HCT116 (cell line): ENCODE results near the gene PPHLN1.

Experiments used
- EZH2 ChIP-seq: fragments of 200-600 bp; sonication (generic); IDR thresholded peaks from 2 replicates; pipeline ENCODE4 v1.6.1; 2017; ENCODE audit warnings: antibody characterized with exemption, mixed run types
- EZH2phosphoT487 ChIP-seq: fragments of 200-600 bp; IDR thresholded peaks from 2 replicates; pipeline ENCODE4 v1.6.1; 2018; ENCODE audit warnings: antibody characterized with exemption, borderline replicate concordance
- JUND ChIP-seq: IDR thresholded peaks from 2 replicates; pipeline ENCODE4 v1.6.1; 2012
- POLR2A ChIP-seq: IDR thresholded peaks from 2 replicates; pipeline ENCODE4 v1.7.0; 2011; ENCODE audit warnings: borderline replicate concordance; ENCODE audit not compliant: insufficient read depth, insufficient read length; ENCODE audit errors: extremely low read depth
- POLR2AphosphoS5 ChIP-seq: IDR thresholded peaks from 2 replicates; pipeline ENCODE4 v1.6.1; 2011; ENCODE audit warnings: mild to moderate bottlenecking, low read depth, low read length, moderate library complexity
- RAD21 ChIP-seq: IDR thresholded peaks from 2 replicates; pipeline ENCODE4 v1.6.1; 2012; ENCODE audit warnings: low read depth, mild to moderate bottlenecking
- SP1 ChIP-seq: IDR thresholded peaks from 2 replicates; pipeline ENCODE4 v1.6.1; 2012; ENCODE audit warnings: low read depth
- SRF ChIP-seq: IDR thresholded peaks from 2 replicates; pipeline ENCODE4 v1.6.1; 2012; ENCODE audit warnings: low read depth
- ZNF274 ChIP-seq: fragments of 200-500 bp; sonication (Bioruptor generic); IDR thresholded peaks from 2 replicates; pipeline ENCODE4 v1.6.1; 2014; ENCODE audit warnings: mild to moderate bottlenecking, low read depth, low read length, inconsistent platforms
- TF ChIP-seq, protein P1 (sequence below), 3 experiments: fragments of 200-600 bp in 1 of 3; sonication (generic) in 1 of 3; IDR thresholded peaks in 2 of 3; conservative IDR thresholded peaks in 1 of 3; 2 replicates each; pipeline ENCODE4 v1.5.1; 2012 to 2017; ENCODE audit warnings: low read depth in 2 of 3, low read length in 2 of 3, antibody characterized with exemption in 1 of 3, borderline replicate concordance in 1 of 3, control low read depth in 1 of 3, mild to moderate bottlenecking in 1 of 3, mixed read lengths in 1 of 3, mixed run types in 1 of 3, moderate library complexity in 1 of 3; ENCODE audit not compliant: insufficient read depth in 1 of 3
- TF ChIP-seq, protein P2 (sequence below): IDR thresholded peaks from 2 replicates; pipeline ENCODE4 v1.6.1; 2012
- TF ChIP-seq, protein P3 (sequence below): IDR thresholded peaks from 2 replicates; pipeline ENCODE4 v1.6.1; 2012; ENCODE audit warnings: low read depth
- TF ChIP-seq, protein P4 (sequence below): IDR thresholded peaks from 2 replicates; pipeline ENCODE4 v1.6.1; 2012

DNA sequence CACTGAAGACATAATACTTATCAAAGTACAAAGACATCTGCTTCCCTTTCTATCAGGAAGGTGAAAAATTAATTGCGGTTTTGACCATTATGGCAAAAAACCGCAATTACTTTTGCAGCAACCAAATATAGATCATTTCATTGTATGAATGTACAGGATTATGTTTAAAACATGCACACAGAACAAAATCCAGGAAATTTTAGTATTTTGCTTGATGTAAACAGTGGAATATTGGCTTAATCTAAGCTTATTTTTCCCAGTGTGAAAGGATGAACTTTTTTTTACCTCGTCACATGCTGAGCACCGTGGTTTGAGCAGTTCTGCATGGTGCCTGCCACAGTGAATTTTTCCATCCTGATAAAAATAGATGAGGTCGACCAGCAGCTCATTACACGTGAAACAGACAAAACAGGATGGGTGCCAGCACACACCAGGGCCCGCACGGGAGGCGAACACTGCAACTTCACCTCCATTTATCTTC, 142.4 kb downstream of the PPHLN1 start:
- TF ChIP-seq POLR2A: no peak
- no peak for TF ChIP-seq POLR2AphosphoS5
- TF ChIP-seq, protein P1, sequence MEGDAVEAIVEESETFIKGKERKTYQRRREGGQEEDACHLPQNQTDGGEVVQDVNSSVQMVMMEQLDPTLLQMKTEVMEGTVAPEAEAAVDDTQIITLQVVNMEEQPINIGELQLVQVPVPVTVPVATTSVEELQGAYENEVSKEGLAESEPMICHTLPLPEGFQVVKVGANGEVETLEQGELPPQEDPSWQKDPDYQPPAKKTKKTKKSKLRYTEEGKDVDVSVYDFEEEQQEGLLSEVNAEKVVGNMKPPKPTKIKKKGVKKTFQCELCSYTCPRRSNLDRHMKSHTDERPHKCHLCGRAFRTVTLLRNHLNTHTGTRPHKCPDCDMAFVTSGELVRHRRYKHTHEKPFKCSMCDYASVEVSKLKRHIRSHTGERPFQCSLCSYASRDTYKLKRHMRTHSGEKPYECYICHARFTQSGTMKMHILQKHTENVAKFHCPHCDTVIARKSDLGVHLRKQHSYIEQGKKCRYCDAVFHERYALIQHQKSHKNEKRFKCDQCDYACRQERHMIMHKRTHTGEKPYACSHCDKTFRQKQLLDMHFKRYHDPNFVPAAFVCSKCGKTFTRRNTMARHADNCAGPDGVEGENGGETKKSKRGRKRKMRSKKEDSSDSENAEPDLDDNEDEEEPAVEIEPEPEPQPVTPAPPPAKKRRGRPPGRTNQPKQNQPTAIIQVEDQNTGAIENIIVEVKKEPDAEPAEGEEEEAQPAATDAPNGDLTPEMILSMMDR (IDR thresholded peaks at IDR 0.05 in 2 of 3, conservative IDR thresholded peaks at IDR 0.05 in 1 of 3; ENCODE audit: borderline replicate concordance in 1 of 3, insufficient read depth in 1 of 3, low read depth in 2 of 3, low read length in 2 of 3): no peak
- TF ChIP-seq SRF: no peak
- TF ChIP-seq JUND: no peak
- no peak for TF ChIP-seq SP1
- TF ChIP-seq, protein P2, sequence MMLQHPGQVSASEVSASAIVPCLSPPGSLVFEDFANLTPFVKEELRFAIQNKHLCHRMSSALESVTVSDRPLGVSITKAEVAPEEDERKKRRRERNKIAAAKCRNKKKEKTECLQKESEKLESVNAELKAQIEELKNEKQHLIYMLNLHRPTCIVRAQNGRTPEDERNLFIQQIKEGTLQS: no peak
- TF ChIP-seq RAD21: no peak
- TF ChIP-seq ZNF274: no peak
- TF ChIP-seq, protein P3, sequence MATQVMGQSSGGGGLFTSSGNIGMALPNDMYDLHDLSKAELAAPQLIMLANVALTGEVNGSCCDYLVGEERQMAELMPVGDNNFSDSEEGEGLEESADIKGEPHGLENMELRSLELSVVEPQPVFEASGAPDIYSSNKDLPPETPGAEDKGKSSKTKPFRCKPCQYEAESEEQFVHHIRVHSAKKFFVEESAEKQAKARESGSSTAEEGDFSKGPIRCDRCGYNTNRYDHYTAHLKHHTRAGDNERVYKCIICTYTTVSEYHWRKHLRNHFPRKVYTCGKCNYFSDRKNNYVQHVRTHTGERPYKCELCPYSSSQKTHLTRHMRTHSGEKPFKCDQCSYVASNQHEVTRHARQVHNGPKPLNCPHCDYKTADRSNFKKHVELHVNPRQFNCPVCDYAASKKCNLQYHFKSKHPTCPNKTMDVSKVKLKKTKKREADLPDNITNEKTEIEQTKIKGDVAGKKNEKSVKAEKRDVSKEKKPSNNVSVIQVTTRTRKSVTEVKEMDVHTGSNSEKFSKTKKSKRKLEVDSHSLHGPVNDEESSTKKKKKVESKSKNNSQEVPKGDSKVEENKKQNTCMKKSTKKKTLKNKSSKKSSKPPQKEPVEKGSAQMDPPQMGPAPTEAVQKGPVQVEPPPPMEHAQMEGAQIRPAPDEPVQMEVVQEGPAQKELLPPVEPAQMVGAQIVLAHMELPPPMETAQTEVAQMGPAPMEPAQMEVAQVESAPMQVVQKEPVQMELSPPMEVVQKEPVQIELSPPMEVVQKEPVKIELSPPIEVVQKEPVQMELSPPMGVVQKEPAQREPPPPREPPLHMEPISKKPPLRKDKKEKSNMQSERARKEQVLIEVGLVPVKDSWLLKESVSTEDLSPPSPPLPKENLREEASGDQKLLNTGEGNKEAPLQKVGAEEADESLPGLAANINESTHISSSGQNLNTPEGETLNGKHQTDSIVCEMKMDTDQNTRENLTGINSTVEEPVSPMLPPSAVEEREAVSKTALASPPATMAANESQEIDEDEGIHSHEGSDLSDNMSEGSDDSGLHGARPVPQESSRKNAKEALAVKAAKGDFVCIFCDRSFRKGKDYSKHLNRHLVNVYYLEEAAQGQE: no peak
- TF ChIP-seq EZH2phosphoT487: no peak
- TF ChIP-seq EZH2: no peak
- TF ChIP-seq, protein P4, sequence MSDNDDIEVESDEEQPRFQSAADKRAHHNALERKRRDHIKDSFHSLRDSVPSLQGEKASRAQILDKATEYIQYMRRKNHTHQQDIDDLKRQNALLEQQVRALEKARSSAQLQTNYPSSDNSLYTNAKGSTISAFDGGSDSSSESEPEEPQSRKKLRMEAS: no peak
